ENCODE data around the gene WDR88. TPM values are rescaled to one million over a fixed set of nuclear protein-coding genes. Genes with fewer than 3 reads are reported as not detected.

WDR88 gene
- total and polyA plus RNA-seq, 2 of the 13 experiments (the other 11 are each of a cell fraction or from before 2014, with no cell fraction given): not detected

DNA sequence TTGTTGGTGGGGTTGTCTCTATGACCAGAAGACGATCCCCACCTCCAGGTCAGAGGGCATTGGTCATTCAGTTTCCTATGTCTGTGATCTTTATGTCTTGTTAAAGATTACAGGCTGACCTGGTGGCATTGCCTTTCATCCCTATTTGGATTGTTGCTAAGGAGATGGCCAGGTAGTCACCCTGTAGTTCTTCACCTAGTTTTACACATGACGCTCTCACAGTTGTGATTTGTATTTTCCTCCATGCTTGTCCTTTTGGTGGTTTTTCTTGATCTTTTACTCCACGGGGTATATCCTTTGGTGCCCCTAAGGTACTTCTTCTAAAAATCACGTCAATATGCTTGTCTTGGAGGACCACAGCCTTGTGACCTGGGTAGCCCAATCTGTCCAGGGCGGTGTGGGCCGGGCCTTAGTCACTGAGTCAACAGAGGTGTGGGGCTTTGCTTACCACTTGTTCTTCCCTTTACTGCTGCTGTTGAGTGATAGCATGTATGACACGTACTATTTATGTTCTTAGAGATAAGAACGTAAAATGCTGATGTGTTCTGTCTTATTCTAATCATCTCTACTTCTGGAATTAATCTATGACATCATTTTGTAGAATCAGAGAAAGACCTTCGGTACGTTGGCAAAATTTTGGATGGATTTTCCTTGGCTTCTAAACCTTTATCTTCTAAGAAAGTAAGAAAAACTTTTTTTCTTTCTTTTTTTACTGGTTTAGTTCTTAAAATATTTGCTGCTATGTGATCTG, 30.8 kb upstream of the WDR88 start (continued):
- TF ChIP-seq FOXP4 (CRISPR knock-in tag; IDR thresholded peaks at IDR 0.05) (peak; percentile 66), TARDBP (CRISPR knock-in tag; IDR thresholded peaks at IDR 0.05) (peak; percentile 36; the same call in 1 of the 2 replicates), ZFAT (CRISPR knock-in tag; conservative IDR thresholded peaks at IDR 0.05) (no peak), ARID5B (CRISPR knock-in tag; IDR thresholded peaks at IDR 0.05) (peak; percentile 86), AHDC1 (CRISPR knock-in tag; IDR thresholded peaks at IDR 0.05; ENCODE audit: borderline replicate concordance) (peak; percentile 59; the same call in 1 of the 2 replicates), ASH2L (IDR thresholded peaks at IDR 0.05; ENCODE audit: insufficient read length, low read depth, low read length) (peak; percentile 83), SOX13 (IDR thresholded peaks at IDR 0.05) (no peak; the same call in 1 of the 2 replicates), SOX13 (CRISPR knock-in tag; conservative IDR thresholded peaks at IDR 0.05 in 1 of 2, IDR thresholded peaks at IDR 0.05 in 1 of 2) (peak in 1 of 2 experiments; percentile 80; a peak in 2 of 4 replicates)
- TF ChIP-seq, protein P1, sequence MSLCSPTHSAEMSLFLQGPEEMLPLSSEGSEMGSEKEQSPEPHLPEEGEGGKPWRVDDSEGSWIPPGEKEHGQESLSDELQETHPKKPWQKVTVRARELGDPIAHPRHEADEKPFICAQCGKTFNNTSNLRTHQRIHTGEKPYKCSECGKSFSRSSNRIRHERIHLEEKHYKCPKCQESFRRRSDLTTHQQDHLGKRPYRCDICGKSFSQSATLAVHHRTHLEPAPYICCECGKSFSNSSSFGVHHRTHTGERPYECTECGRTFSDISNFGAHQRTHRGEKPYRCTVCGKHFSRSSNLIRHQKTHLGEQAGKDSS (CRISPR knock-in tag; IDR thresholded peaks at IDR 0.05; ENCODE audit: borderline replicate concordance, low read depth): no peak
